HL-60/S4 treated with retinoic acid at 250 ng/mL for 4 days and 3 days (cell line): Measurements from ENCODE around the gene LIN7B.
"Not testable (repeated sequence)": the region's sequence is repeated elsewhere in the genome, so short reads cannot be mapped to it uniquely, and the experiment has no call there.

Experiments used
- in situ Hi-C: fragments of 300-500 bp; cut with MboI; formaldehyde crosslinking; loops from 2 replicates; pipeline ENCODE4 v1.7.0; 2022; ENCODE audit warnings: low sequenced_read_pairs

LIN7B gene

GRCh38 chr19:49141352-49141751, 27.2 kb downstream of the LIN7B start:
- in situ Hi-C loops = no loop called here

- in situ Hi-C loops = no loop called here
Measured at GRCh38 chr19:49142866-49143335, 28.7 kb downstream of the LIN7B start.

GRCh38 chr19:49145573-49146407, 31.6 kb downstream of the LIN7B start:
- in situ Hi-C loops = no loop called here

- in situ Hi-C loops = not testable (repeated sequence)
Measured at GRCh38 chr19:49146408-49146770, 32.2 kb downstream of the LIN7B start.

- in situ Hi-C loops = no loop called here
Measured at GRCh38 chr19:49148044-49148682, 34.0 kb downstream of the LIN7B start.

GRCh38 chr19:49148784-49149651, 34.8 kb downstream of the LIN7B start:
- in situ Hi-C loops = no loop called here

- in situ Hi-C loops = no loop called here
Measured at GRCh38 chr19:49149652-49150105, 35.5 kb downstream of the LIN7B start.

GRCh38 chr19:49150106-49150943, 36.2 kb downstream of the LIN7B start:
- in situ Hi-C loops = no loop called here

- in situ Hi-C loops = no loop called here
Measured at GRCh38 chr19:49150944-49151243, 36.7 kb downstream of the LIN7B start.

GRCh38 chr19:49151267-49152118, 37.3 kb downstream of the LIN7B start:
- in situ Hi-C loops = no loop called here

GRCh38 chr19:49152119-49152550, 38.0 kb downstream of the LIN7B start:
- in situ Hi-C loops = no loop called here

- in situ Hi-C loops = no loop called here
Measured at GRCh38 chr19:49153167-49153809, 39.1 kb downstream of the LIN7B start.

- in situ Hi-C loops = no loop called here
Measured at GRCh38 chr19:49154279-49154678, 40.1 kb downstream of the LIN7B start.

GRCh38 chr19:49155005-49155819, 41.0 kb downstream of the LIN7B start, which contains the start of gene HRC:
HRC (minus strand) TSS chr19:49155396; CDS start chr19:49155237, 159 bp downstream.
- in situ Hi-C loops = no loop called here

- in situ Hi-C loops = no loop called here
Measured at GRCh38 chr19:49155820-49156346, 41.7 kb downstream of the LIN7B start.

- in situ Hi-C loops = no loop called here
Measured at GRCh38 chr19:49157445-49158224, 43.5 kb downstream of the LIN7B start, which contains the start of gene TRPM4. TRPM4 (plus strand) TSS chr19:49157792; CDS start chr19:49157867, 75 bp downstream.
